SK-N-MC (cell line): ENCODE data around the gene PLEKHO2.

Experiments
- DNase-seq: peaks from one replicate; pipeline ENCODE4 v3.0.0-alpha.2; 2011; ENCODE audit warnings: low read depth, low spot score
- H3K27ac ChIP-seq: fragments of 200-600 bp; sonication (generic); 2 replicates; pipeline ENCODE4 v1.5.1; 2016; ENCODE audit warnings: mixed run types
- H3K36me3 ChIP-seq: fragments of 200-600 bp; sonication (generic); 2 replicates; pipeline ENCODE4 v1.6.1; 2017; ENCODE audit warnings: antibody characterized with exemption, low read length, mixed read lengths; ENCODE audit not compliant: insufficient read depth
- H3K4me3 ChIP-seq: fragments of 200-600 bp; sonication (generic); 2 replicates; pipeline ENCODE4 v1.5.1; 2016
- H3K9ac ChIP-seq: fragments of 200-600 bp; sonication (generic); 2 replicates; pipeline ENCODE4 v1.8.0; 2017; ENCODE audit warnings: mixed run types, mixed read lengths; ENCODE audit not compliant: insufficient read length
- H3K9me3 ChIP-seq: fragments of 200-600 bp; sonication (generic); 2 replicates; pipeline ENCODE4 v1.6.1; 2017; ENCODE audit warnings: low read depth, mild to moderate bottlenecking, antibody characterized with exemption, low read length, moderate library complexity, mixed read lengths
- EZH2 ChIP-seq: fragments of 200-600 bp; sonication (generic); IDR thresholded peaks from one replicate; pipeline ENCODE4 v1.6.1; 2017; ENCODE audit warnings: antibody characterized with exemption
- FOXP2 ChIP-seq: optimal IDR thresholded peaks from 2 replicates; pipeline ENCODE3; 2011; ENCODE audit warnings: mild to moderate bottlenecking, moderate library complexity; ENCODE audit not compliant: insufficient read depth; ENCODE audit errors: extremely low read length, control extremely low read depth
- POLR2AphosphoS5 ChIP-seq: IDR thresholded peaks from 2 replicates; pipeline ENCODE4 v1.6.1; 2012; ENCODE audit warnings: mild to moderate bottlenecking, low read depth, low read length, borderline replicate concordance

PLEKHO2 gene

DNA sequence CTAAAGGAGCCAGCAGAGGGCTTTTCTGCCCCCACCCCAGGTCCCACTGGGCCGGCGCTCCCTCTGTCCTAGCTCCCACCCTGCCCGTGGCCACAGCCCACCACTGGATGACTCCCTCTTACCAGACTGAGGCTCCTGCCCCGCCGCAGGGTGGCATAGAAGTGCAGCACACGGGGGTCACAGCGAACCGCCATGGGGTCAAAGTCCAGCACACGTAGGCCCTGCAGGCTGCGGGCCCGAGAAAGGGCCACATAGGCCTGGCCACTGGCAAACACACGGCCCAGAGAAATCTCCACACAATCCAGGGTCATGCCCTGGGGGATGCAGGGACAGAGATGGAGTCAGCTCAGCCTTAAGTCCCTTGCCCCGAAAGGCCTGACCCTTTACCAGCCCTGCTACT lies 25.3 kb upstream of the PLEKHO2 start:
- Histone ChIP-seq H3K36me3 (peaks cover 35% of the 10 kb centered on the region; the same call in 1 of the 2 replicates), H3K4me3 (no peak overlapping the region), H3K27ac (no peak overlapping the region), H3K9ac (no peak overlapping the region), H3K9me3 (no peaks in the 10 kb centered on the region)
- TF ChIP-seq FOXP2 (no peak), POLR2AphosphoS5 (no peak), EZH2 (no peak)
- DNase-seq: no peak

- TF ChIP-seq EZH2: no peak
- TF ChIP-seq POLR2AphosphoS5: no peak
- TF ChIP-seq FOXP2: no peak
- Histone ChIP-seq H3K9ac (peak overlapping the region; percentile 93), H3K27ac (peak overlapping the region; percentile 53; the same call in 1 of the 2 replicates), H3K36me3 (peaks cover 24% of the 10 kb centered on the region), H3K4me3 (peak overlapping the region; percentile 95), H3K9me3 (no peaks in the 10 kb centered on the region)
- no peak for DNase-seq
Measured at GRCh38 chr15:64824929-64825430, 16.7 kb upstream of the PLEKHO2 start.

GRCh38 chr15:64825431-64826294 lies 16.1 kb upstream of the PLEKHO2 start, which contains the start of gene PIF1:
TSS of gene PIF1 (minus strand) at chr15:64825647. CDS start at chr15:64824335, 1,312 bp downstream.
- Histone ChIP-seq H3K36me3 (peaks cover 20% of the 10 kb centered on the region), H3K9me3 (no peaks in the 10 kb centered on the region), H3K27ac (peak within 1 kb of the TSS; percentile 53; the same call in 1 of the 2 replicates), H3K4me3 (peak within 1 kb of the TSS; percentile 95), H3K9ac (peak within 1 kb of the TSS; percentile 93)
- DNase-seq: peak; percentile 95
- TF ChIP-seq FOXP2 (no peak), EZH2 (no peak), POLR2AphosphoS5 (peak; percentile 82)

- H3K27ac ChIP-seq: no peak overlapping the region
- no peak overlapping the region for H3K4me3 ChIP-seq
- no peak for DNase-seq
- no peaks in the 10 kb centered on the region for H3K36me3 ChIP-seq
- no peak for TF ChIP-seq POLR2AphosphoS5
- H3K9me3 ChIP-seq: no peaks in the 10 kb centered on the region
- no peak overlapping the region for H3K9ac ChIP-seq
Measured at GRCh38 chr15:64828985-64829384, 12.7 kb upstream of the PLEKHO2 start.

GRCh38 chr15:64833690-64834089 lies 8.0 kb upstream of the PLEKHO2 start:
- no peak for DNase-seq
- TF ChIP-seq POLR2AphosphoS5: no peak
- TF ChIP-seq FOXP2: no peak
- no peak for TF ChIP-seq EZH2
- no peaks in the 10 kb centered on the region for H3K9me3 ChIP-seq

GRCh38 chr15:64836023-64836536 lies 5.6 kb upstream of the PLEKHO2 start:
- Histone ChIP-seq H3K9ac (no peak overlapping the region), H3K27ac (no peak overlapping the region), H3K4me3 (no peak overlapping the region), H3K36me3 (no peaks in the 10 kb centered on the region), H3K9me3 (no peaks in the 10 kb centered on the region)
- TF ChIP-seq POLR2AphosphoS5 (no peak), EZH2 (no peak), FOXP2 (no peak)
- no peak for DNase-seq

More at GRCh38 chr15:64833690-64834089, 8.0 kb upstream of the PLEKHO2 start:
- no peak overlapping the region for H3K9ac ChIP-seq
- H3K4me3 ChIP-seq: no peak overlapping the region
- H3K27ac ChIP-seq: no peak overlapping the region
- no peaks in the 10 kb centered on the region for H3K36me3 ChIP-seq

- Histone ChIP-seq H3K27ac (no peak overlapping the region), H3K36me3 (no peaks in the 10 kb centered on the region)
Measured at GRCh38 chr15:64837502-64837901, 4.2 kb upstream of the PLEKHO2 start.

GRCh38 chr15:64841060-64841343 lies 713 bp upstream of the PLEKHO2 start:
- Histone ChIP-seq H3K4me3 (peak overlapping the region; percentile 86), H3K36me3 (no peaks in the 10 kb centered on the region), H3K27ac (no peak overlapping the region), H3K9ac (peak overlapping the region; percentile 82), H3K9me3 (no peaks in the 10 kb centered on the region)
- no peak for DNase-seq
- TF ChIP-seq POLR2AphosphoS5 (no peak), FOXP2 (no peak), EZH2 (no peak)

More at GRCh38 chr15:64837502-64837901, 4.2 kb upstream of the PLEKHO2 start:
- Histone ChIP-seq H3K9me3 (no peaks in the 10 kb centered on the region), H3K9ac (no peak overlapping the region), H3K4me3 (no peak overlapping the region)
- no peak for DNase-seq
- no peak for TF ChIP-seq EZH2
- TF ChIP-seq FOXP2: no peak
- TF ChIP-seq POLR2AphosphoS5: no peak
